Prostate gland (tissue), 2 donors: ENCODE results near the gene CRYGS.

Experiments used
- POLR2AphosphoS5 ChIP-seq: sonication (generic); formaldehyde crosslinking; IDR thresholded peaks from one replicate; pipeline ENCODE4 v1.6.1; 2017; ENCODE audit warnings: antibody characterized with exemption
- TF ChIP-seq, protein P1 (sequence below), 4 experiments: fragments of 200-600 bp in 2 of 4; fragments of 450-650 bp in 2 of 4; sonication (generic) in 2 of 4; IDR thresholded peaks; 1 replicate in 3 of 4; 2 replicates in 1 of 4; pipeline ENCODE4 v1.5.1; 2016 to 2019; ENCODE audit warnings: antibody characterized with exemption in 4 of 4, mild to moderate bottlenecking in 2 of 4, moderate library complexity in 2 of 4

- TF ChIP-seq, protein P1, sequence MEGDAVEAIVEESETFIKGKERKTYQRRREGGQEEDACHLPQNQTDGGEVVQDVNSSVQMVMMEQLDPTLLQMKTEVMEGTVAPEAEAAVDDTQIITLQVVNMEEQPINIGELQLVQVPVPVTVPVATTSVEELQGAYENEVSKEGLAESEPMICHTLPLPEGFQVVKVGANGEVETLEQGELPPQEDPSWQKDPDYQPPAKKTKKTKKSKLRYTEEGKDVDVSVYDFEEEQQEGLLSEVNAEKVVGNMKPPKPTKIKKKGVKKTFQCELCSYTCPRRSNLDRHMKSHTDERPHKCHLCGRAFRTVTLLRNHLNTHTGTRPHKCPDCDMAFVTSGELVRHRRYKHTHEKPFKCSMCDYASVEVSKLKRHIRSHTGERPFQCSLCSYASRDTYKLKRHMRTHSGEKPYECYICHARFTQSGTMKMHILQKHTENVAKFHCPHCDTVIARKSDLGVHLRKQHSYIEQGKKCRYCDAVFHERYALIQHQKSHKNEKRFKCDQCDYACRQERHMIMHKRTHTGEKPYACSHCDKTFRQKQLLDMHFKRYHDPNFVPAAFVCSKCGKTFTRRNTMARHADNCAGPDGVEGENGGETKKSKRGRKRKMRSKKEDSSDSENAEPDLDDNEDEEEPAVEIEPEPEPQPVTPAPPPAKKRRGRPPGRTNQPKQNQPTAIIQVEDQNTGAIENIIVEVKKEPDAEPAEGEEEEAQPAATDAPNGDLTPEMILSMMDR (IDR thresholded peaks at IDR 0.05), result no peak
- TF ChIP-seq POLR2AphosphoS5, result no peak
These were observed 27.0 kb downstream of the CRYGS start for GRCh38 chr3:186517218-186517617.
